Heart right ventricle (tissue), 16 donors: ENCODE measurements around the gene DPP8. TPM values are rescaled to one million over a fixed set of nuclear protein-coding genes. Genes with fewer than 3 reads are reported as not detected.

Source experiments
- ATAC-seq, 8 donors: fragments of 200-7000 bp; cut with Tn5 transposase; one replicate each; pipeline ENCODE4 v1.9.1; 2020; ENCODE audit warnings: mild to moderate bottlenecking in 8 of 8, moderate library complexity in 8 of 8, moderate number of reproducible peaks in 1 of 8
- DNase-seq, 2 donors: peaks; one replicate each; pipeline ENCODE4 v3.0.0-alpha.2; 2020
- H3K27ac ChIP-seq, 10 donors: fragments of 200-600 bp; sonication (generic) in 2 of 10; one replicate each; pipeline versions ENCODE4 v1.5.0 to v1.8.0; 2020 to 2022; ENCODE audit warnings: mild to moderate bottlenecking in 3 of 10
- H3K27me3 ChIP-seq, 7 donors: fragments of 200-600 bp; one replicate each; pipeline ENCODE4 v1.8.0; 2021 to 2022; ENCODE audit warnings: mild to moderate bottlenecking in 2 of 7
- H3K36me3 ChIP-seq, 9 donors: fragments of 200-600 bp; sonication (generic) in 1 of 9; one replicate each; pipeline versions ENCODE4 v1.5.0 to v1.8.0; 2020 to 2022; ENCODE audit warnings: mild to moderate bottlenecking in 2 of 9
- H3K4me1 ChIP-seq, 9 donors: fragments of 200-600 bp; sonication (generic) in 1 of 9; one replicate each; pipeline versions ENCODE4 v1.5.0 to v1.8.0; 2020 to 2022; ENCODE audit warnings: mild to moderate bottlenecking in 4 of 9
- H3K4me3 ChIP-seq, 10 donors: fragments of 200-600 bp; sonication (generic) in 2 of 10; one replicate each; pipeline versions ENCODE4 v1.5.0 to v1.8.0; 2020 to 2022; ENCODE audit warnings: mild to moderate bottlenecking in 7 of 10, moderate library complexity in 2 of 10
- H3K9me3 ChIP-seq, 11 donors: fragments of 200-600 bp in 10 of 11; sonication (generic) in 2 of 11; one replicate each; pipeline versions ENCODE4 v1.5.0 to v1.8.0; 2013 to 2022; ENCODE audit warnings: mild to moderate bottlenecking in 2 of 11, control low read depth in 1 of 11, moderate library complexity in 1 of 11
- CTCF ChIP-seq, 9 donors: fragments of 200-600 bp; sonication (generic) in 2 of 9; IDR thresholded peaks; one replicate each; pipeline versions ENCODE4 v1.5.0 to v1.8.0; 2021 to 2022; ENCODE audit warnings: antibody characterized with exemption in 9 of 9, mild to moderate bottlenecking in 5 of 9, moderate library complexity in 1 of 9
- WGBS, 2 donors: extraction: QIAGEN DNeasy Blood & Tissue Kit; methylation state at CpG; one replicate each; pipeline ENCODE4 v1.1.7; 2013; ENCODE audit warnings: inconsistent platforms in 1 of 2; 5-methylcytosine and 5-hydroxymethylcytosine counted together
- intact Hi-C, 10 donors: fragments of 100-400 bp; cut with DNase I; formaldehyde crosslinking; loops; one replicate each; pipeline versions ENCODE4 v1.11.1 to v1.14.2; 2022
- polyA plus RNA-seq, 2 donors: library from polyadenylated mRNA; stranded (reverse); fragments of 200-250 nt; gene quantifications; one replicate each; pipeline ENCODE4 v1.2.3, GENCODE V29; 2013
- total RNA-seq, 10 donors: library from RNA; stranded (reverse); fragmentation: NEBNext Ultra II Directional in 3 of 10; extraction: Animal tissue kit (Norgen Biotek cat#: 25700) in 3 of 10; gene quantifications; one replicate each; pipeline versions ENCODE4 v1.2.1 to v1.2.4, GENCODE V29; 2021 to 2023
- donor health status: Arrhythmogenic right ventricular cardiomyopathy.
- donor health status: ischemic (EF 13 %, LVEDD 7.1; RV severe dilation, severe dysfunction).
- donor health status: healthy with polysubstance abuse.
- donor health status: DM: no; HTN: yes; CAD: no.
- donor health status: DM: no; HTN: no; CAD: no.
- donor health status: ischemic (EF 25% LVEDD 6.9; RV normal size, moderate dysfunction).
- donor health status: ischemic (EF 25% LVEDD 5.7; RV mildly dilated, moderate dysfunction).
- donor health status: healthy.
- donor health status: DM: yes; HTN: yes; CAD: no.
- donor health status: Ischemic cardiomyopathy.
- donor health status: ischemic (EF 35%, LVEDD 5.7; RV mildly dilated, moderate dysfunction).
- donor health status: nonischemic (EF 11% LVEDD 7.7; RV severe dilation, severe dysfunction).
- donor health status: DM: yes; HTN: yes; CAD: no.
- donor health status: PGD.
- donor health status: ischemic (EF 29% LVEDD 5.4; RV normal size, mild dysfunction).
- donor health status: nonischemic (EF 23%, LVEDD 6.1; RV moderate dilation, normal function).

Gene DPP8
- total and polyA plus RNA-seq, 12 donors, result 6.9 to 45.3 (median 38.7) TPM

GRCh38 chr15:65512189-65512588 is 5.3 kb downstream of the DPP8 start:
- H3K4me1 ChIP-seq, result peaks cover 11 to 86% (median 50%) of the 10 kb centered on the region in 9 donors
- intact Hi-C loops, result no loop called here
- WGBS, 2 donors, result 62 to 64% methylated on average over 5 of the region's 5 CpGs
- H3K4me3 ChIP-seq, result peak overlapping the region in 8 of 10 donors; percentile 11 to 48 (median 35)
- H3K27ac ChIP-seq, result peak overlapping the region; percentile 11 to 83 (median 70)
- no peaks in the 10 kb centered on the region for H3K27me3 ChIP-seq
- DNase-seq (no peak), ATAC-seq (peak in 3 of 8 donors; percentile 4 to 17 (median 14))
- no peaks in the 10 kb centered on the region for H3K9me3 ChIP-seq
- H3K36me3 ChIP-seq, result peaks cover 0 to 71% (median 18%) of the 10 kb centered on the region in 9 donors
- TF ChIP-seq CTCF (IDR thresholded peaks at IDR 0.05), result no peak

DNA sequence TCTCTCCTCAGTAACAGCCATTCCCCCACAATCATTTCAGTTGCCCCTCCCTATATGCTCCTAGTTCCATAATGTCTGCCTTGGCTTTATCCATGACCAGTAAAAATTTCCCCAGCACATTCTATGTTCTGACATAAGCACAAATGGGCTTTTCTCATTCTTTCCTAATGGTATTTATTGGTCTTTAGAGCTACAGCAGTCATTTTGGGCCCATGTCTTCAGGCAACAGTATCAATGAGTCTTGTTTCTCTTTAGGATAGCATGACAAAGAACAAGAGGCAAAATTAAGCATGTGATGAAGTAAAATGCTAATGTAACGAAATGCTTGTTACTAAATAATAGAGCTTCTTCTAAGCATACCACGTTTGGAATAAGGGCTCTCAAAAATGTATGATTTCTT is 8.2 kb downstream of the DPP8 start:
- Histone ChIP-seq H3K4me3 (no peak overlapping the region), H3K4me1 (peaks cover 0 to 66% (median 29%) of the 10 kb centered on the region in 9 donors), H3K27ac (no peak overlapping the region), H3K36me3 (peaks cover 0 to 85% (median 30%) of the 10 kb centered on the region in 9 donors), H3K9me3 (no peaks in the 10 kb centered on the region), H3K27me3 (no peaks in the 10 kb centered on the region)
- DNase-seq, result no peak
- TF ChIP-seq CTCF (IDR thresholded peaks at IDR 0.05), result no peak
- intact Hi-C loops, result no loop called here
- ATAC-seq, result no peak
- 93% methylated on average over 2 of the region's 2 CpGs for WGBS, 2 donors

DNA sequence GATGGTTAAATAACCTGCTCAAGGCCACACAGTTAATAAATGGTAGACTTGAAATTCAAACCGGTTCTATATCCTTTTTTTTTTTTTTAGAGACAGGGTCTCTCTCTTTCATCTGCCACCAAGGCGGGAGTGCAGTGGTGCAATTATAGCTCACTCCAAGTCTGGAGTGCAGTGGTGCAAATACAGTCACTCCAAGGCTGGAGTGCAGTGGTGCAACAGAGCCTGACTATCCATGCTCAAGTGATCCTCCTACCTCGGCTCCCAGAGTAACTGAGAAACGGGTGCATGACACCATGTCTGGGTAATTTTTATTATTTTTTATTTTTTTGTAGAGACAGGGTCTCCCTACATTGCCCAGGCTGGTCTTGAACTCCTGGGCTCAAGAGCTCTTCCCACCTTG is 23.4 kb downstream of the DPP8 start:
- intact Hi-C loops, result no loop called here
- Histone ChIP-seq H3K36me3 (peaks cover 0 to 99% (median 53%) of the 10 kb centered on the region in 9 donors), H3K27ac (no peak overlapping the region), H3K4me1 (peaks cover 0 to 6% (median 0%) of the 10 kb centered on the region in 9 donors), H3K4me3 (no peak overlapping the region), H3K27me3 (no peaks in the 10 kb centered on the region), H3K9me3 (no peaks in the 10 kb centered on the region)
- TF ChIP-seq CTCF (IDR thresholded peaks at IDR 0.05), result no peak
- DNase-seq (no peak), ATAC-seq (no peak)
- 92% methylated on average over 4 of the region's 4 CpGs for WGBS, 2 donors

- ATAC-seq, result no peak
- TF ChIP-seq CTCF (IDR thresholded peaks at IDR 0.05), result no peak
- DNase-seq, result no peak
- peaks cover 0 to 100% (median 57%) of the 10 kb centered on the region in 9 donors for H3K36me3 ChIP-seq
- WGBS, 2 donors, result 94 to 97% methylated on average over 4 of the region's 4 CpGs
- H3K27ac ChIP-seq, result no peak overlapping the region
- H3K4me1 ChIP-seq, result no peaks in the 10 kb centered on the region
- intact Hi-C loops, result no loop called here
- H3K9me3 ChIP-seq, result no peaks in the 10 kb centered on the region
- no peaks in the 10 kb centered on the region for H3K27me3 ChIP-seq
- no peak overlapping the region for H3K4me3 ChIP-seq
Observed at GRCh38 chr15:65484876-65485275, 32.6 kb downstream of the DPP8 start.
